Ishikawa (cell line): ENCODE results near the gene FGFR3.

Experiments
- CEBPB ChIP-seq: IDR thresholded peaks from 2 replicates; pipeline ENCODE4 v1.6.1; 2012
- CREB1 ChIP-seq: IDR thresholded peaks from 2 replicates; pipeline ENCODE4 v1.6.1; 2012; ENCODE audit warnings: low read depth
- EGR1 ChIP-seq: IDR thresholded peaks from 2 replicates; pipeline ENCODE4 v1.6.1; 2012
- EP300 ChIP-seq: IDR thresholded peaks from 2 replicates; pipeline ENCODE4 v1.6.1; 2012; ENCODE audit warnings: borderline replicate concordance
- FOXM1 ChIP-seq: IDR thresholded peaks from 2 replicates; pipeline ENCODE4 v1.6.1; 2012; ENCODE audit warnings: low read depth, borderline replicate concordance
- MAX ChIP-seq: IDR thresholded peaks from 2 replicates; pipeline ENCODE4 v1.6.1; 2012
- RAD21 ChIP-seq: IDR thresholded peaks from 2 replicates; pipeline ENCODE4 v1.6.1; 2012; ENCODE audit warnings: low read depth
- REST ChIP-seq: IDR thresholded peaks from 2 replicates; pipeline ENCODE4 v1.6.1; 2012; ENCODE audit warnings: low read depth, mild to moderate bottlenecking
- TAF1 ChIP-seq: IDR thresholded peaks from 2 replicates; pipeline ENCODE4 v1.6.1; 2012; ENCODE audit warnings: low read depth, mild to moderate bottlenecking
- TCF12 ChIP-seq: IDR thresholded peaks from 2 replicates; pipeline ENCODE4 v1.6.1; 2012; ENCODE audit warnings: low read depth
- TEAD4 ChIP-seq: IDR thresholded peaks from 2 replicates; pipeline ENCODE4 v1.6.1; 2012
- USF1 ChIP-seq: IDR thresholded peaks from 2 replicates; pipeline ENCODE4 v1.6.1; 2012
- YY1 ChIP-seq: IDR thresholded peaks from 2 replicates; pipeline ENCODE4 v1.6.1; 2012; ENCODE audit warnings: low read depth

- TF ChIP-seq MAX (no peak), YY1 (no peak), CEBPB (no peak), RAD21 (no peak), EP300 (no peak), TCF12 (no peak), FOXM1 (no peak), TEAD4 (no peak), TAF1 (no peak), EGR1 (no peak), USF1 (no peak), CREB1 (no peak), REST (no peak)
Measured at GRCh38 chr4:1746919-1747602, 46.0 kb upstream of the FGFR3 start.
